ENCODE measurements around the gene MBLAC1.

MBLAC1 gene
- long read RNA-seq, donor 1: 0 reads
- long read RNA-seq, donor 2: 0 reads
- long read RNA-seq, donor 3: 0 reads
- long read RNA-seq, donor 4, partial matches to known transcripts: 0 of 1 reads
- long read RNA-seq, donor 4, other reads (novel, unspliced or antisense): 0 of 1 reads
- long read RNA-seq, donor 5, partial matches to known transcripts: 0 of 2 reads
- long read RNA-seq, donor 5, other reads (novel, unspliced or antisense): 0 of 2 reads
- long read RNA-seq, donor 6, partial matches to known transcripts: 0 of 1 reads
- long read RNA-seq, donor 6, other reads (novel, unspliced or antisense): 0 of 1 reads
- long read RNA-seq, donor 7, partial matches to known transcripts: 0 of 2 reads
- long read RNA-seq, donor 7, other reads (novel, unspliced or antisense): 0 of 2 reads
- long read RNA-seq, donor 8, partial matches to known transcripts: 0 of 1 reads
- long read RNA-seq, donor 8, other reads (novel, unspliced or antisense): 0 of 1 reads

- DNase-seq: peak; percentile 90
Measured at GRCh38 chr7:100126931-100127865, at the start of gene MBLAC1. Gene MBLAC1, plus strand, starts transcription at chr7:100126967. Its CDS starts 429 bp downstream, at chr7:100127396.

- DNase-seq: no peak
Measured at GRCh38 chr7:100077205-100077604, 49.6 kb upstream of the MBLAC1 start.

- no peak for DNase-seq
Measured at GRCh38 chr7:100079024-100079560, 47.7 kb upstream of the MBLAC1 start.

- DNase-seq: no peak
Measured at GRCh38 chr7:100080907-100081534, 45.7 kb upstream of the MBLAC1 start.

- DNase-seq: peak; percentile 89
Measured at GRCh38 chr7:100081535-100082102, 45.1 kb upstream of the MBLAC1 start, which contains the start of gene ZNF3. Gene ZNF3, minus strand, starts transcription at chr7:100081723. Its CDS starts 4,366 bp downstream, at chr7:100077357.

GRCh38 chr7:100082978-100083377, 43.8 kb upstream of the MBLAC1 start:
- no peak for DNase-seq

GRCh38 chr7:100085515-100085914, 41.3 kb upstream of the MBLAC1 start:
- DNase-seq: no peak

- DNase-seq: no peak
Measured at GRCh38 chr7:100087055-100087750, 39.6 kb upstream of the MBLAC1 start.

GRCh38 chr7:100088095-100088620, 38.6 kb upstream of the MBLAC1 start:
- no peak for DNase-seq

GRCh38 chr7:100088621-100089457, 37.9 kb upstream of the MBLAC1 start, which contains the start of gene COPS6:
Gene COPS6, plus strand, starts transcription at chr7:100088969. Its CDS starts 22 bp downstream, at chr7:100088991.
- DNase-seq: peak; percentile 91

GRCh38 chr7:100089458-100090196, 37.1 kb upstream of the MBLAC1 start:
- no peak for DNase-seq

GRCh38 chr7:100090527-100091410, 36.0 kb upstream of the MBLAC1 start:
- DNase-seq: no peak

GRCh38 chr7:100091411-100092181, 35.2 kb upstream of the MBLAC1 start:
- DNase-seq: no peak

- no peak for DNase-seq
Measured at GRCh38 chr7:100093054-100093453, 33.7 kb upstream of the MBLAC1 start.

- no peak for DNase-seq
Measured at GRCh38 chr7:100093498-100093897, 33.3 kb upstream of the MBLAC1 start.

- DNase-seq: no peak
Measured at GRCh38 chr7:100093925-100094486, 32.8 kb upstream of the MBLAC1 start.

GRCh38 chr7:100095289-100095688, 31.5 kb upstream of the MBLAC1 start:
- no peak for DNase-seq
